Sciatic nerve (tissue), 2 donors: ENCODE data around the gene RASGRF1. TPM values are rescaled to one million over a fixed set of nuclear protein-coding genes. Genes with fewer than 3 reads are reported as not detected.
A peak's percentile ranks its signal among the peaks of the same experiment; 100 is the strongest.
"Not testable (repeated sequence)": the region's sequence is repeated elsewhere in the genome, so short reads cannot be mapped to it uniquely, and the experiment has no call there.

Experiments used
- ATAC-seq: fragments of 200-7000 bp; cut with Tn5 transposase; one replicate; pipeline ENCODE4 v1.9.1; 2020; ENCODE audit warnings: mild to moderate bottlenecking, moderate library complexity
- DNase-seq: peaks from one replicate; pipeline ENCODE4 v3.0.0-alpha.2; 2020; ENCODE audit warnings: low spot score
- intact Hi-C: fragments of 100-400 bp; cut with DNase I; formaldehyde crosslinking; loops from one replicate; pipeline ENCODE4 v1.14.2; 2022
- total RNA-seq: library from RNA; stranded (reverse); fragmentation: NEBNext Ultra II Directional; extraction: Animal tissue kit (Norgen Biotek cat#: 25700); gene quantifications from one replicate; pipeline ENCODE4 v1.2.1, GENCODE V29; 2021
- donor health status: DM: no; HTN: no; CAD: no.
- donor health status: DM: no; HTN: no; CAD: no.

The RASGRF1 gene
- total RNA-seq, 1 donor from 2014 or later = 3.0 TPM

DNA sequence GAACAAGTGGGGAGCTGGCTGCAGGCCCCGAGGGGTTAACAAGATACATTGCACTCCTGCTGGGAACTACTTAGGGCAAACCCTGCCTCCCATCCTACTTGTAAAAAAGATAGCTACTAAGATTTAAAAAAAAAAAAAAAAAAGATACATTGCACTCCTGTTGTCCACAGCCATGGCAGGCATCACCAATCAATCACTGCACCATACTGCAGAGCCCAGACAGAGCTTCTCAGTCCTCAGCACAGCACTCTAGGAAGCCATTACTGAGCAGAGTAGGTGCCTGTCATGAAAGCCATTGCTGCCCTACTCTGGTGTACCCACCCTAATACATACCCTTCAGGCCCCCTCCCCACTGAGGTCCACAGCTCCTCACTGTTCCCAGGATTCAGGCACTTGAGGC lies 64.8 kb downstream of the RASGRF1 start:
- no peak for DNase-seq
- no peak for ATAC-seq
- intact Hi-C loops = no loop called here

DNA sequence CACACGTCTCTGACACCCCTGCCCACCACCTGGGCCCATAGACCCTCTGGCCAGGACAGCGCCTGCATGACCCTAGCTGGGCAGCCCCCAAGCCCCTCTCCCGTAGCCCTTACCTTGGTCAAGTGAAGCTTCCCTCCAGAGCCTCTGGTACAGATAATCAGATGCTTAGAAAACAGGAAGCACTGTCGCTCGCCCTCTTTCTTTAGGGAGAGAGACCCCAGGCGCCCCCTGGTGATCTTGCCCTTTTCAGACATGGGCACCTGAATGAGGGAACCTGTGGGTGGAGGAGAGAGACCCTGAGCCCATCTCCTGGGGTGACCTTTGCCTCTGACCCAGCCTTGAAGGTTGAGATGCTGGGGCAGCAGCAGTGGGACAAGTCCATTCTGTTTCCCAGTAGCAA lies 65.4 kb downstream of the RASGRF1 start:
- intact Hi-C loops = no loop called here
- DNase-seq (no peak), ATAC-seq (no peak)

DNA sequence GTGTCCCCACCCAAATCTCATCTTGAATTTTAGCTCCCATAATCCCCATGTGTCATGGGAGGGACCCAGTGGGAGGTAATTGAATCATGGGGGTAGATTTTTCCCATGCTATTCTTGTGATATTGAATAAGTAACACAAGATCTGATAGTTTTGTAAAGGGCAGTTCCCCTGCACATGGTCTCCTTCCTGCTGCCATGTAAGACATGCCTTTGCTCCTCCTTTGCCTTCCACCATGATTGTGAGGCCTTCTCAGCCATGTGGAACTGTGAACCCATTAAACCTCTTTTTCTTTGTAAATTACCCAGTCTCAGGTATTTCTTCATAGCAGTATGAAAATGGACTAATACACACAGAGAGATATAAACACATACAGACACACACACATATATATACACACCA lies 66.1 kb downstream of the RASGRF1 start:
- ATAC-seq, intact Hi-C loops, DNase-seq: not testable (repeated sequence)

DNA sequence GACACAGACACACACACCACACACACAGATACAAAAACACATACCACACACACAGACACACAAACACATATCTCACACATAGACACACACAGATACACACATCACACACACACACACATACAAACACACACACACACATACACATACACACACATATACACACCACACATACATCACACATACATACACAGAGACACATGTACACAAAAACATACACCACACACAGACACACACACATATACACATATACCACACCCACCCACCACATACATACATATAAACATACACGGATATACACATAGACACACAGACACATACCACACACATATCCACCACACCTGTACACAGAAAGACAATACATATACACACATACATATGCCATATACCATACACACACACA lies 66.7 kb downstream of the RASGRF1 start:
- intact Hi-C loops = no loop called here
- ATAC-seq (no peak), DNase-seq (no peak)

DNA sequence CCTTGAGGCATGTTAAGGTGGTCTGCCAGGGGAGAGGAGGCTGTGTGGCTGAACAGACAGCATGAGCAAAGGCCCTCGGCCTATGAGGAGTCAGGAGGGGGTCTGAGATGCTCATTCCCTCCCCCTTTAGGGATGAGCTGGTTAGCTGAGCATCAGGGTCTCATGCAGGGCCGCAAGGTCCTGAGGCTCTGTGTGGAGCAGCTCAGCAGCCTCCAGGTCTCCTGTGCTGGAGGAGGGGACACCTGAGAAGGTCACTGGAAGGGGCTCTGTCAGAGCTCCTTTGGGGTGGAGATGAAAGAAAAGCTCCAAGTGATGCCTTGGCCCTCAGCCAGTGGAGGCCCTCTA lies 67.1 kb downstream of the RASGRF1 start:
- ATAC-seq (no peak), DNase-seq (no peak)
- intact Hi-C loops = no loop called here

DNA sequence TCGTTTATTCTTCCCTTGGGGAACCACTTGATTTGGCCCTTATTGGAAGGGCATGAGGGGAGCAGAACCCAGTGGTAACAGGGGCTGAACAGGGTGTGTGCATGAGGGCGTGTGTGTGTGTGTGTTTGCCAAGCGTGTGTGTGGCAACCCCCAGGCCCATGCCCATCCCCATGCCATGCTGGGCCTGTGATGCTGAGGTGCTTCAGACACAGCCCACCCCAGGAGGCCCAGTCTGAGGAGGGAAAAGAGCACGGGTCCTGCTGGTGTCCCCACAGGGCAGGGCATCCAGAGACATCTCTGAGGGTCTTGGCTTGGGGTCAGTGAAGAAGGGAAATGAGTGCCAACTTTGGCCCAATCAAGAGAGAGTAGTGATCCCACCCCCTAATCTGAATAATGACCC lies 71.6 kb downstream of the RASGRF1 start:
- intact Hi-C loops = loop anchor here (10.0 kb wide), 1 partner anchor 176 kb away; no protein-coding TSS in a partner anchor
- no peak for ATAC-seq
- no peak for DNase-seq

DNA sequence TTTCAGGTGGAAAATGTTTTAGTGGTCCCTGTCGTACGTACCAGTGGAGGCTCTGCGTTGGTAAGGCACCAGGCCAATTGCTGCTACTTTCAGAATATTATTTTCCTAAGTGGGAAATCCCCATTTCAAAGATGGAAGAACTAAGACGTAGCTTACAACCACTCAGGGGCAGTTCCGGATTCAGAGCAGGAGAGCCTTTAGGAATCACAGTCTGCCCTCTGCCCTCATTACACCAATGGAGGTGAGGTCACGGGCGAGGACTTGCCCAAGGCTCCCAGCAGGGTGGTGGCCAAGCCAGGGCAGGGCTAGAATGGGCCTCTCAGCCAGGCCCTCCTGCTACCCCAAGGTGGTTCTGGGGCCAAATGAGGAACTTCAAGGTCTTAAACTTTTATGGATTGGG lies 72.6 kb downstream of the RASGRF1 start:
- intact Hi-C loops = loop anchor here (10.0 kb wide), 1 partner anchor 177 kb away; no protein-coding TSS in a partner anchor
- DNase-seq (no peak), ATAC-seq (no peak)

DNA sequence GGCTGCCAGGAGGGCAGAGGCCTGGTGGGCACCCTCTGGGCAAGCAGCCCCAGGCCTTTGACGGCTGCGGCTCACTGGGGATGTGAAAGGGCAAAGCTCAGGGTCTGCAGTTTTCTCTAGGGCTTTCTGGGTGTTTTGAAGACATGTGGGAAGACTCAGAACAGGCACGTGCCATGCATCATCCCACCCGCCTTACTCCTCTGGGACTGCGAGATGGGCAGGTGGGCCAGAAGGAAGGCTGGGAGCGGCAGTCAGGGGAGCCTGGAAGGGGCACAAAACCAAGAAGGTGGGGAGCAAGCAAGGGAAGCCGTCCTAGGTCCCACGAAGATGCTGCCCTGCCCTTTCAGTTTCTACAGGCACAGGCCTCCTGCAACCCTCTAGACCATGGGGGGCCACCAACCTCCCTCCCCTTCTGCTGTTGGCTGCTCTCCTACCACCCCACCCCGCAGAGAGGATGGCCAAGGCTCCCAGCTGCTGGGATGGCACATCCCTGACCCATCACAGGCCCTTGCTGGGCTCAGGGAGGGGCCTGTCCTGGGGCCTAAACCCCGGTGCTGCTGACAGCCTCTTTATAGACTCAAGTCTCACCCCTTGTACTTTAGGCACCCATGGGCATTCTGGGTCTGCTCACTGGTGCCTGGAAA lies 73.9 kb downstream of the RASGRF1 start:
- intact Hi-C loops = loop anchor here (10.0 kb wide), 1 partner anchor 178 kb away; no protein-coding TSS in a partner anchor
- DNase-seq (no peak), ATAC-seq (no peak)

DNA sequence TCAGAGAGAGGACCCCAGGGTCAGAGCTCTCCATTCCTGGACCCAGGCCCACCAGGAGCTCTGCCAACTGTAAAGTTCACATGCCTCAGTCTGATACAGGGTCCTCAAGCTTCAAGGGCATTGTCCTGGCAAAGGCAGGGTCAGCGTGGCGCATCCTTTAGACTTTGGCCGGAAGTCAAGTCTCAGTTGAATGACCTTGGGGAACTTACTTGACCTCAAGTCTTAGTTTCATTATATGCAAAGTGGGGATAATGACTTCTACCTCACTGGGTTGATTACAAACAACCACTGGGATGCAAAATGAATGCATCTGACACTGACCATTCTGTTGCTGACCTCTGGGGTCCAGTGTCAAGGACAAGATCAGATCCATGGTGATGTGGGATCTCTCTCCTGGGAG lies 75.2 kb downstream of the RASGRF1 start:
- intact Hi-C loops = loop anchor here (10.0 kb wide), 1 partner anchor 179 kb away; no protein-coding TSS in a partner anchor
- ATAC-seq = no peak

DNA sequence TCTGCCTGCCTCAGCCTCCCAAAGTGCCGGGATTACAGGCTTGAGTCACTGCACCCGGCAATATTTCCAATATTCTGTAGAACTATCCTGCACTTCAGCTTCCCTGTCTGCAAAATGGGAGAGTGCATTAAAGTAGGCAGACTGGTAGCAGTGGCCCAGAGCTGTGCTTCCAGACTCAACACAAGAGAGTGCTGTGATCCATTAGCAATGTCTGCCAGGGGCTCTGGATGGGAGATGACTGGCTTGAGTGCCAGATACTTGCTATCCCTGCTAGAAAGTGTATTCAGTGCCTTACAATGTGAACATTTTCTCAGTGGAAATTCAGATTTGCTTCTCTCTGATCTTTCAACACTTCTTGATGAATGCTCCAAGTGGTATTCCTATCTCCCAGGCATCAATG lies 80.3 kb downstream of the RASGRF1 start:
- intact Hi-C loops = loop anchor here (10.0 kb wide), 1 partner anchor 185 kb away; no protein-coding TSS in a partner anchor
- no peak for ATAC-seq
- DNase-seq = no peak

More for the DNA sequence above, 75.2 kb downstream of the RASGRF1 start:
- DNase-seq = no peak

DNA sequence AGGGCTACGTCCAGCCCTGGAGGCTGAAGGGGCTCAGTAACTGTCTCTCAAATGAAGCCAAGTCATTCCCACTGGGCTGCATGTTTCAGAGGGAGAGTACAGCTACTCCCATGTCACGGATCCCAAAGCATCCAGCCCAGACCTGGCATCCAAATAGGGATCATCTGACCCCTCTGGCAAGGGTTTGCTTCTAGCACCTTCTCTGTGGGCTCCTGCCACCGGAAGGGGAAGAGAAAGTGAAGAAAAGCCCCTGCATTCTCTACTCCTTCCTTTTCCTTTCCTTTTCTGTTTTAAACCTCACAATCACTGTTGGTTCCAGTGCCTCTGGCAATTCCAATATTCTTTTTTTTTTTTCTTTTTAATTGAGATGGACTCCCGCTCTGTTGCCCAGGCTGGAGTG lies 81.2 kb downstream of the RASGRF1 start:
- intact Hi-C loops = no loop called here
- no peak for ATAC-seq
- no peak for DNase-seq

DNA sequence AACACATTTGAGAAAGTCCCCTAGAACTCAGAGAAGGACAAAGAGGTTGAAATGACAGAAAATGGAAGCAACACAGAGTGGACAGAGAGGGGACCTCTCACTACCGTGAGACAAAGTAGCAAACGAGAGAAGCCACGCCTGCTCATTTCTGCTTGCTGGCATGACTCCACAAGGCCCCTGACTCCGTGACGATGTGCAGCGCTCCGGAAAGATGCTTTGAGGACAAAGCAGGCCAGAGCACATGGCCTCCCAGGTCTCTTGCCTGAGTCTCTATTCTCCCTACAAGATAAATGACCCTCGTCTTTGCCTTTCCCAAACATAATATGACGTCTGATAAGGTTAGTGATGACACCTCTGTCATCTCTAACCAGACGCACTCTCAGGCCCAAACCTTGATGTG lies 81.9 kb downstream of the RASGRF1 start:
- intact Hi-C loops = no loop called here
- DNase-seq = no peak
- no peak for ATAC-seq

DNA sequence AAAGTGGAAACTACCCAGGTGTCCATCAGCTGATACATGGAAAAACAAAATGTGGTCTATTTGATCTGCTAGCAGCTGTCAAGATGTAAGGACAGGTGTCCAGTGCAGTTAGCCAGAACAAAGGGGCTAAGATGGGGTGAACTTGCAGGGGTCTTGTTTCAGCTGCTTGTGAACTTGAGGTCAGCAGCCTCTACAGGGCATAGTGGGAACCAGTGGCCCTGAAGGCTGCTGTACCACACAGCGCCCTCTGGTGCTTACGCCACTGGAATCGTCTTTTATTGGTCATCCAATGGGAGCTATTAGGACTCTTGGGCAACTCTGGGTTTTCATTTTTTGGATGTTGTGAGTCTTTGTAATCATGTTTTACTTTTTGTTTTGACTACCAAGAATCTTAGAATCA lies 83.5 kb downstream of the RASGRF1 start:
- ATAC-seq (no peak), DNase-seq (no peak)
- intact Hi-C loops = no loop called here

DNA sequence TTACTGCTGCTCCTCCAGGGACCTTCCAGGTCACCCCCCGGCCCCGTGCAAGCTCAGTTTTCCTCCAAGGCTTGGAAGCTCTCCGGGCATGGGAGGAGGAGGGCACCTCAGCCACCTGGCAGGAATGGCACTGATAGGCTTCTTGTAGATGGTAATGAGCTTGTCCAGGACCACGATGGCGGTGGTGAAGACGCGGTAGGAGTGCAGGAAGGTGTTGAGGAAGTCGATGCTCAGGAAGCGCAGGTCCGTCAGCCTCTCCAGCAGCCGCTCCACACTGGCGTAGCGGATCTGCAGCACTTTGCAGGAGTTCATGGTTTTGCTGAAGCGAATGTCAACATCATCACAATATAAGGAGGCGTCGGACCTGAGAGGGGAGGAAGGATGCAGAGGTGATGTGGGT lies 84.5 kb downstream of the RASGRF1 start:
- ATAC-seq = no peak
- DNase-seq = no peak
- intact Hi-C loops = no loop called here

DNA sequence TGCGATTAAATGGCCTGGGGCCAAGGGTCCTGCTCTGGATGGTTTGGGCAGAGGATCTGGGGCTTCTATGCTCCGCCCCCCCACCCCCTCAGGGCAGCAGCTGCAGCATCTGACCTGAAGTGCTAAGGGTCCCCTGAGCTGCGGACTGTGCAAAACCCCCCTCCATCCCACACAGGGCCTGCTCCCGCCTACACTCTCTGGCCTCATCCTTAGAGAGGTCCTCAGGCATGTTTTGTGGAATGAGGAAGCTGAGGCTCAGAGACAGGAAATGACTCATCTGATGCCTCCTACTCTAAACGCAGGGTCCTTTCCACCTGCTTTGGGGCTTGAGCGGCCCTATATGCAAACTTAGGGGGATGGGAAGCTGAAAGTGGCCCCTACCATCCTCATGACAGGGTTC lies 86.2 kb downstream of the RASGRF1 start:
- DNase-seq = no peak
- peak; percentile 61 for ATAC-seq
- intact Hi-C loops = no loop called here

DNA sequence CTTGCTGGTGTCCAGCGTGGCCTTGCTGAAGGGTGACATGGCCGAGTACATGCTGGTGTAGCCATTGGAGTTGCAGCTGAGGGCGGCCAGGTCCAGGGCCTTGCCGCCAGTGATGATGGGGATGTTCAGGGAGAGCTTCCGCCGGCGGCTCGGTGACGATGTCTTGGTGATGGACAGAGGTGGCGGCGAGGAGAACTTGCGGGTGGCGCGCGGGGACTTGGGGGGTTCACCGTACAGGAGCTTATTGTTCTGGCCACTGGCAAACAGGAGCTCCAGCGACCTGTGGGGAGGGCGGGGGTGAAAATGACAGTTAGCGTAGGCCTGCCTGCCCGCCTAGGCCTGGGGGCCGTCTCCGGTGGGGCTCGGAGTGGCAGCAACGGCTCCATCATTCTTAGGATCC lies 86.7 kb downstream of the RASGRF1 start:
- ATAC-seq (peak; percentile 7), DNase-seq (no peak)
- intact Hi-C loops = no loop called here

DNA sequence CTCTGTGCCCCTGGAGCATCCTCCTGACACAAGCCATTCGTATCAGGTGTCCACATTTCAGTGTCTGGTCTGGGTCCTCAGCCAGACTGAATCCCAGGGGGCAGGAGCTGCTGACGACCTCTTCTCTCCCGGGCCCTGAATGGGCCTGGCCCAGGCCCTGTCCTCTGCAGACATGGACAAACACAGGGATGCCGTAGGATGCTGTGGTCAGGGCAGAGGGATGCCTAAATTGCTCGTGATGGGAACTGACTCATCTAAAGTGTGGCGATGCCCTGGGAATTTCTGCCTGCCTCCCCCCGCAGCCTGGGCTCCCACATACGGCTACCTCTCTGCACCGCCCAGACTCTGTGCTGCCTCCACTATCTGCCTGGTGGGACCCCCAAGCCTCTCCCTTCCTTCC lies 87.3 kb downstream of the RASGRF1 start:
- ATAC-seq = no peak

DNA sequence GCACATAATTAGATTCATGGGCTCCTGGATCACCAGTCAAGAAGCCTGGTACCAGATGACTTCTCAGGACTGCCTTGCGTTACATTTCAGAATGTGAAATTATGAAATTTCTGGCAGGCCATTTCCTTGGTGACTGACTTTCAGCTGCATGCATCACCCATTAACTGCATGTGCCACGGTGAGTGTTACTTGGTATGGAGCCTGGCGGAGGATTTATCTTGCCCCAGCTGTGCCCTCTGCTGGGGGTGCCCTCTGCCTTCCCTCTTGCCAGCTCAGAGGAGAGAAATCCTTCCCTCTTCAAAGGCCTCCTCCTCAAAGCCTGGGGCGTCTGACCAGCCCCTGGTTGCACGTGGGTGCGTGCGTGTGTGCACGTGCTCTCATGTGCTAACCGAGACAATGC lies 88.0 kb downstream of the RASGRF1 start:
- ATAC-seq (no peak), DNase-seq (no peak)
- intact Hi-C loops = no loop called here

More for the DNA sequence above, 87.3 kb downstream of the RASGRF1 start:
- no peak for DNase-seq
- intact Hi-C loops = no loop called here

DNA sequence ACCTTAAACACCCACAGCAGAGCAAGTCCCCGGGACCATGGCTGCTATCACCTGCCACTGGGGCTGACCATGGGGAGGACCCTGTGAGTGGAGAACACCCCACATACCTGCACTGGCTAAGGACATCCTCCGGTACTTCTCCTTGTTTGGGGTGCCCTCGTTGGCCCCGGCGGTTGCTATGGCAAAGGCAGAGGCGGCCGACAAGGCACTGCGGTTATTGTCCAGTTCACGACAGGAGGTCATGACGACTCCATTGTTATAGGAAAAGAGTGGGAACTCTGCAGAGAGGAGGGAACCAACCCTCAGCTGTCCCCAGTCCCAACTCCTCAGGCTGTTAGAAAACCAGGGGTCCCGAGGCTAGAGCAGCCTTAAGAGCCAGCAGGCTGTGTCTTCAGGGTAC lies 90.9 kb downstream of the RASGRF1 start:
- intact Hi-C loops = no loop called here
- DNase-seq = no peak
- ATAC-seq = no peak

DNA sequence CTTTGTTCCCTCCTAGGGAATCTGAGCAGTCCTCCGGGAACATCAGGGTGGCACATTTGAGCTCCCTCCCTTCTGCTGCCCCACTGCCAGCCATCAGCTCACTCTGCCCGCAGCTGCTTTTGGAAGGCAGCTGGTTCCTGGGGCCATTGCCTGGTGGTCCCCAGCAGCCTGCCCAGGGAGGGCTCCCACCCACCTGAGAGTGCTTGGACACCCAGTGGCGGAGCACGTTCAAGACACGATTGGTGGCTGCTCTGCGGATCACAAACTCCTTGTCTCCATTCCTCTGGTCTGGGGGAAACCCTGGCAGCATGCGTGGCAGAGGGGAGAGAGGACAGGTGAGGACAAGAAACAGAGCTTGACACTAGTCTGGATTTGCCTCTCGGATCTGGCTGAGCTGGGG lies 92.1 kb downstream of the RASGRF1 start:
- DNase-seq = no peak
- intact Hi-C loops = no loop called here

DNA sequence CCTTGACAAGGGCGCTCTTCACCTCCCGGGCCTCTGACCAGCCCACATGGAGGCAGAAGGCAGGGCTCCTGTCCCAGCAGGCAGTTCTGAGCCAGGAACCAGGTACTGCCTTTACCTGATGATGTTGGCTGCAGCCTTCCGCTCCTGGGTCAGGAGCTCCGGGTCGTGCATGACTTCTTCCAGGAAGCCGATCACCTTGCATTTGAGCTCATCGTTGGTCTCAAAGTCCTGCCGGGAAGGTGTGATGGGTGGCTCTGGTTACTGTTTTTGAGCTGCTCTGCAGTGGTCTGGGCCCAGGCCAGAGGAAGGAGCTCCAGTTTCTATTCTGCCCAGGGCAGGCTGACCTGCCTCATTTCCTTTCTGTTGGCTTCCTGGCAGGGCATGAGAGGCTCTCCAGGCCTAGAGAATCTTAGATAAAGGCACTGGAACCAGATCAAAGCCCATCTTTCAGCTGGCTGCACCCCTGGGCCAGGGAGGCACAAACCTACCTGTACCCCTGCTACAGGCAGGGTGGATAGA lies 92.5 kb downstream of the RASGRF1 start:
- no peak for ATAC-seq
- DNase-seq = no peak
- intact Hi-C loops = no loop called here

More for the DNA sequence above, 92.1 kb downstream of the RASGRF1 start:
- no peak for ATAC-seq
